SK-N-MC (cell line): ENCODE results near the gene ATP6V1F.

Source experiments
- DNase-seq: peaks from one replicate; pipeline ENCODE4 v3.0.0-alpha.2; 2011; ENCODE audit warnings: low read depth, low spot score
- H3K27ac ChIP-seq: fragments of 200-600 bp; sonication (generic); 2 replicates; pipeline ENCODE4 v1.5.1; 2016; ENCODE audit warnings: mixed run types
- H3K36me3 ChIP-seq: fragments of 200-600 bp; sonication (generic); 2 replicates; pipeline ENCODE4 v1.6.1; 2017; ENCODE audit warnings: antibody characterized with exemption, low read length, mixed read lengths; ENCODE audit not compliant: insufficient read depth
- H3K4me3 ChIP-seq: fragments of 200-600 bp; sonication (generic); 2 replicates; pipeline ENCODE4 v1.5.1; 2016
- H3K9ac ChIP-seq: fragments of 200-600 bp; sonication (generic); 2 replicates; pipeline ENCODE4 v1.8.0; 2017; ENCODE audit warnings: mixed run types, mixed read lengths; ENCODE audit not compliant: insufficient read length
- H3K9me3 ChIP-seq: fragments of 200-600 bp; sonication (generic); 2 replicates; pipeline ENCODE4 v1.6.1; 2017; ENCODE audit warnings: low read depth, mild to moderate bottlenecking, antibody characterized with exemption, low read length, moderate library complexity, mixed read lengths
- EZH2 ChIP-seq: fragments of 200-600 bp; sonication (generic); IDR thresholded peaks from one replicate; pipeline ENCODE4 v1.6.1; 2017; ENCODE audit warnings: antibody characterized with exemption
- FOXP2 ChIP-seq: optimal IDR thresholded peaks from 2 replicates; pipeline ENCODE3; 2011; ENCODE audit warnings: mild to moderate bottlenecking, moderate library complexity; ENCODE audit not compliant: insufficient read depth; ENCODE audit errors: extremely low read length, control extremely low read depth
- POLR2AphosphoS5 ChIP-seq: IDR thresholded peaks from 2 replicates; pipeline ENCODE4 v1.6.1; 2012; ENCODE audit warnings: mild to moderate bottlenecking, low read depth, low read length, borderline replicate concordance

ATP6V1F gene

GRCh38 chr7:128833148-128833945 is 29.3 kb upstream of the ATP6V1F start:
- H3K36me3 ChIP-seq, result peaks cover 8% of the 10 kb centered on the region; the same call in 1 of the 2 replicates
- no peaks in the 10 kb centered on the region for H3K9me3 ChIP-seq
- no peak overlapping the region for H3K27ac ChIP-seq
- peak overlapping the region; percentile 92 for H3K4me3 ChIP-seq
- H3K9ac ChIP-seq, result no peak overlapping the region
- TF ChIP-seq FOXP2 (no peak), EZH2 (no peak), POLR2AphosphoS5 (no peak)
- DNase-seq, result no peak

GRCh38 chr7:128833946-128834325 is 28.7 kb upstream of the ATP6V1F start:
- peak overlapping the region; percentile 13; the same call in 1 of the 2 replicates for H3K27ac ChIP-seq
- H3K36me3 ChIP-seq, result peaks cover 8% of the 10 kb centered on the region; the same call in 1 of the 2 replicates
- no peak overlapping the region for H3K9ac ChIP-seq
- H3K4me3 ChIP-seq, result no peak overlapping the region
- no peak for TF ChIP-seq EZH2
- TF ChIP-seq POLR2AphosphoS5, result no peak
- no peak for TF ChIP-seq FOXP2
- no peaks in the 10 kb centered on the region for H3K9me3 ChIP-seq
- no peak for DNase-seq

GRCh38 chr7:128835231-128835751 is 27.4 kb upstream of the ATP6V1F start:
- Histone ChIP-seq H3K4me3 (no peak overlapping the region), H3K27ac (no peak overlapping the region), H3K36me3 (peaks cover 8% of the 10 kb centered on the region; the same call in 1 of the 2 replicates), H3K9ac (no peak overlapping the region), H3K9me3 (no peaks in the 10 kb centered on the region)
- no peak for TF ChIP-seq POLR2AphosphoS5
- TF ChIP-seq FOXP2, result no peak
- no peak for TF ChIP-seq EZH2
- DNase-seq, result no peak

GRCh38 chr7:128835790-128836641 is 26.6 kb upstream of the ATP6V1F start:
- no peak overlapping the region for H3K27ac ChIP-seq
- no peak overlapping the region for H3K4me3 ChIP-seq
- H3K9me3 ChIP-seq, result no peaks in the 10 kb centered on the region
- TF ChIP-seq EZH2, result no peak
- no peak for TF ChIP-seq FOXP2
- TF ChIP-seq POLR2AphosphoS5, result no peak
- H3K36me3 ChIP-seq, result peaks cover 11% of the 10 kb centered on the region; the same call in 1 of the 2 replicates
- H3K9ac ChIP-seq, result no peak overlapping the region
- no peak for DNase-seq

GRCh38 chr7:128836729-128837348 is 25.8 kb upstream of the ATP6V1F start:
- DNase-seq, result no peak
- Histone ChIP-seq H3K27ac (no peak overlapping the region), H3K36me3 (peaks cover 18% of the 10 kb centered on the region), H3K9ac (no peak overlapping the region), H3K9me3 (no peaks in the 10 kb centered on the region), H3K4me3 (no peak overlapping the region)
- no peak for TF ChIP-seq FOXP2
- no peak for TF ChIP-seq POLR2AphosphoS5
- TF ChIP-seq EZH2, result no peak

- Histone ChIP-seq H3K9me3 (no peaks in the 10 kb centered on the region), H3K9ac (no peak overlapping the region), H3K27ac (no peak overlapping the region), H3K4me3 (no peak overlapping the region), H3K36me3 (peaks cover 23% of the 10 kb centered on the region)
- DNase-seq, result no peak
- TF ChIP-seq EZH2, result no peak
- no peak for TF ChIP-seq FOXP2
- TF ChIP-seq POLR2AphosphoS5, result no peak
Observed at GRCh38 chr7:128837521-128837921, 25.1 kb upstream of the ATP6V1F start.

- Histone ChIP-seq H3K4me3 (no peak overlapping the region), H3K9me3 (no peaks in the 10 kb centered on the region), H3K9ac (no peak overlapping the region), H3K27ac (no peak overlapping the region), H3K36me3 (peaks cover 30% of the 10 kb centered on the region)
- DNase-seq, result no peak
- TF ChIP-seq POLR2AphosphoS5 (no peak), FOXP2 (no peak), EZH2 (no peak)
Observed at GRCh38 chr7:128838109-128838779, 24.4 kb upstream of the ATP6V1F start.
